ENCODE results near the gene COMMD1.

The COMMD1 gene

DNA sequence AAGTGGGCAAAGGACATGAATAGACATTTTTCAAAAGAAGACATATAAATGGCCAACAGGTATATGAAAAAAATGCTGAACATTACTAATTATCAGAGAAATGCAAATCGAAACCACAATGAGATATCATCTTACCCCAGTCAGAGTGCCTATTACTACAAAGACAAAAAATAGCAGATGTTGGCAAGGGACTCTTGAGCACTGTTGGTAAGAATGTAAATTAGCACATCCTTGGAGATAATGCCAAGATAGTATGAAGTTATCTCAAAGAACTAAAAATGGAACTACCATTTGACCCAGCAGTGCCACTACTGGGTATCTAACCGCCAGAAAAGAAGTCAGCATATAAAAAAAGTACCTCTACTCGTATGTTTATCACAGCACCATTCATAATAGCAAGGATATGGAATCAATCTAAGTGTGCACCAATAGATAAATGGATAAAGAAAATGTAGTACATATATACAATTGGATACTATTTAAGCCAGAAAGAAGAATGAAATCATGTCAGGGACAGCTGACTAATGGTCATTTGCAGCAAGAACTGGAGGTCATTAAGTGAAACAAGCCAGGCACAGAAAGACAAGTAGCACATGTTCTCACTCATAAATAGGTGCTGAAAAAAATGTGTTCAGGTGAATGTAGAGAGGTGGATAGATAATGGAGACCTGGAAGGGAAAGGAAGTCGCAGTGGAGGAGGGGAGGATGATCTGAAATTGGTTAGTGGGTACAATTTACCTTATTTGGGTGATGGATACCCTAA is 148.7 kb downstream of the COMMD1 start:
- Histone ChIP-seq H3K4me1 (ENCODE audit: insufficient read depth, low read length) (peaks cover 28% of the 10 kb centered on the region), H3K27me3 (ENCODE audit: insufficient read depth, low read length) (no peaks in the 10 kb centered on the region), H3K27ac (ENCODE audit: low read depth, low read length) (no peak overlapping the region), H3K36me3 (ENCODE audit: insufficient read depth, low read length) (no peaks in the 10 kb centered on the region), H3K4me3 (ENCODE audit: low read length) (no peak overlapping the region), H3K9ac (ENCODE audit: low read depth, low read length) (no peak overlapping the region), H3K9me3 (ENCODE audit: insufficient read depth, low read depth, low read length) (no peaks in the 10 kb centered on the region)
- WGBS: 93% methylated on average over 4 of the region's 4 CpGs

- Histone ChIP-seq H3K9me3 (ENCODE audit: insufficient read depth, low read depth, low read length) (no peaks in the 10 kb centered on the region), H3K36me3 (ENCODE audit: insufficient read depth, low read length) (no peaks in the 10 kb centered on the region), H3K4me3 (ENCODE audit: low read length) (no peak overlapping the region), H3K4me1 (ENCODE audit: insufficient read depth, low read length) (peaks cover 20% of the 10 kb centered on the region), H3K9ac (ENCODE audit: low read depth, low read length) (no peak overlapping the region), H3K27ac (ENCODE audit: low read depth, low read length) (no peak overlapping the region), H3K27me3 (ENCODE audit: insufficient read depth, low read length) (no peaks in the 10 kb centered on the region)
- WGBS: 98% methylated on average over 3 of the region's 3 CpGs
Observed at GRCh38 chr2:62054916-62055450, 149.5 kb downstream of the COMMD1 start.

DNA sequence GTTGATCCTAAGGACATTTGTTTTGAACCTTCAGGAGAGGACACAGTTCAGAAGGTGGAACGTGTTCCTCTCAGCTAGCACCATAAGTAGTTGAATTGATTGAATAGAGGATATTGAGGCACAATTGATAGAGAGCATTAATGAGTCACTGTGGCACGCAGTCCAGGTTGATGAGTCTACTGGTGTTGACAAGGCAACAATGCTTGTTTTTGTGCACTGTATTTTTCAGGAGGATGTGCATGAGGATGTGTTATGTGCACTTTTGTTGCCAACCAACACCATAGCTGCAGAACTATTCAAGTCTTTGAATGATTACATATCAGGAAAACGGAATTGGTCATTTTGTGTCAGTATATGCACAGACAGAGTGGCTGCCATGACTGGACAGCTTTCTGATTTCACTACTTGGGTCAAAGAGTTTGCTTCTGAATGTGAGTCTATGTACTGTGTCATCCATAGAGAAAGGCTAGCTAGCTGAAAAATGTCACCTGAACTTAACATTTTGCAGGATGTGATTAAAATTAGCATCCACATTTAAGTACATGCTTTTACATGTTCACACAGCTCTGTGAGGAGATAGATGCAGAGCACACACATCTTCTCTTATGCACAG is 150.4 kb downstream of the COMMD1 start:
- H3K4me1 ChIP-seq (ENCODE audit: insufficient read depth, low read length): peaks cover 12% of the 10 kb centered on the region
- H3K36me3 ChIP-seq (ENCODE audit: insufficient read depth, low read length): no peaks in the 10 kb centered on the region
- H3K4me3 ChIP-seq (ENCODE audit: low read length): no peak overlapping the region
- H3K27me3 ChIP-seq (ENCODE audit: insufficient read depth, low read length): no peaks in the 10 kb centered on the region
- H3K9me3 ChIP-seq (ENCODE audit: insufficient read depth, low read depth, low read length): no peaks in the 10 kb centered on the region
- H3K9ac ChIP-seq (ENCODE audit: low read depth, low read length): no peak overlapping the region
- no peak overlapping the region for H3K27ac ChIP-seq (ENCODE audit: low read depth, low read length)
- 91% methylated on average over 3 of the region's 3 CpGs for WGBS

GRCh38 chr2:62056341-62056740 is 150.9 kb downstream of the COMMD1 start:
- Histone ChIP-seq H3K9ac (ENCODE audit: low read depth, low read length) (no peak overlapping the region), H3K36me3 (ENCODE audit: insufficient read depth, low read length) (no peaks in the 10 kb centered on the region), H3K4me3 (ENCODE audit: low read length) (no peak overlapping the region), H3K27me3 (ENCODE audit: insufficient read depth, low read length) (no peaks in the 10 kb centered on the region), H3K9me3 (ENCODE audit: insufficient read depth, low read depth, low read length) (no peaks in the 10 kb centered on the region), H3K4me1 (ENCODE audit: insufficient read depth, low read length) (peaks cover 7% of the 10 kb centered on the region; the same call in 1 of the 2 replicates), H3K27ac (ENCODE audit: low read depth, low read length) (no peak overlapping the region)
- WGBS: 94% methylated on average over 5 of the region's 5 CpGs

- no peaks in the 10 kb centered on the region for H3K4me1 ChIP-seq (ENCODE audit: insufficient read depth, low read length)
- H3K9ac ChIP-seq (ENCODE audit: low read depth, low read length): no peak overlapping the region
- no peak overlapping the region for H3K4me3 ChIP-seq (ENCODE audit: low read length)
- H3K9me3 ChIP-seq (ENCODE audit: insufficient read depth, low read depth, low read length): no peaks in the 10 kb centered on the region
- no peaks in the 10 kb centered on the region for H3K36me3 ChIP-seq (ENCODE audit: insufficient read depth, low read length)
- no peak overlapping the region for H3K27ac ChIP-seq (ENCODE audit: low read depth, low read length)
- H3K27me3 ChIP-seq (ENCODE audit: insufficient read depth, low read length): no peaks in the 10 kb centered on the region
Observed at GRCh38 chr2:62065243-62065642, 159.8 kb downstream of the COMMD1 start.

GRCh38 chr2:62071126-62071598 is 165.7 kb downstream of the COMMD1 start:
- no peak overlapping the region for H3K9ac ChIP-seq (ENCODE audit: low read depth, low read length)
- 0 out of 2 replicates have a peak, but pooled peaks cover 4% of the 10 kb centered on the region for H3K4me1 ChIP-seq (ENCODE audit: insufficient read depth, low read length)
- H3K9me3 ChIP-seq (ENCODE audit: insufficient read depth, low read depth, low read length): peaks cover 26% of the 10 kb centered on the region
- H3K27ac ChIP-seq (ENCODE audit: low read depth, low read length): no peak overlapping the region
- 90% methylated on average over 5 of the region's 6 CpGs for WGBS
- peaks cover 4% of the 10 kb centered on the region; the same call in 1 of the 2 replicates for H3K36me3 ChIP-seq (ENCODE audit: insufficient read depth, low read length)
- H3K4me3 ChIP-seq (ENCODE audit: low read length): no peak overlapping the region
- H3K27me3 ChIP-seq (ENCODE audit: insufficient read depth, low read length): no peaks in the 10 kb centered on the region

- H3K36me3 ChIP-seq (ENCODE audit: insufficient read depth, low read length): peaks cover 4% of the 10 kb centered on the region; the same call in 1 of the 2 replicates
- H3K9ac ChIP-seq (ENCODE audit: low read depth, low read length): no peak overlapping the region
- 97% methylated on average over 7 of the region's 7 CpGs for WGBS
- H3K4me1 ChIP-seq (ENCODE audit: insufficient read depth, low read length): 0 out of 2 replicates have a peak, but pooled peaks cover 4% of the 10 kb centered on the region
- no peak overlapping the region for H3K27ac ChIP-seq (ENCODE audit: low read depth, low read length)
- no peak overlapping the region for H3K4me3 ChIP-seq (ENCODE audit: low read length)
- no peaks in the 10 kb centered on the region for H3K27me3 ChIP-seq (ENCODE audit: insufficient read depth, low read length)
- H3K9me3 ChIP-seq (ENCODE audit: insufficient read depth, low read depth, low read length): peaks cover 26% of the 10 kb centered on the region
Observed at GRCh38 chr2:62071760-62072680, 166.5 kb downstream of the COMMD1 start.

DNA sequence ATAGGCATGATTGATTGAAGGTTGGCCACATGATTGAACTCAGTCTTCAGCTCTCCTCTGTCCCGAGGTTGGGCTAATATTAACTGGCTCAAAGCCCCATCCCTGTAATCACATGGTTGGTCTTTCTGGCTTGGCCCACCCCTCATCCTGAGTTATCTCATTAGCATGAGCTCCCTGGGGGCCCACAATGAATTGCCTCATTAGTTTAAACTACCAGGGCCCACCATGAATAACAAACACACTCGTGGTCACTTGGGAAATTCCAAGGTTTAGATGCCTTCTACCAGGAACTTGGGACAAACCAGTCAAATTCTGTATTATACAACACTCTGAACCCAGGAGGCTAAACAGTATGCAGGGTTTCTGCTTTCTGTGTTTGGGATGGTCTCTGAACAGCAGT is 168.8 kb downstream of the COMMD1 start:
- Histone ChIP-seq H3K4me1 (ENCODE audit: insufficient read depth, low read length) (0 out of 2 replicates have a peak, but pooled peaks cover 4% of the 10 kb centered on the region), H3K4me3 (ENCODE audit: low read length) (no peak overlapping the region), H3K9me3 (ENCODE audit: insufficient read depth, low read depth, low read length) (peaks cover 26% of the 10 kb centered on the region), H3K27me3 (ENCODE audit: insufficient read depth, low read length) (no peaks in the 10 kb centered on the region), H3K36me3 (ENCODE audit: insufficient read depth, low read length) (peaks cover 4% of the 10 kb centered on the region; the same call in 1 of the 2 replicates), H3K9ac (ENCODE audit: low read depth, low read length) (no peak overlapping the region), H3K27ac (ENCODE audit: low read depth, low read length) (no peak overlapping the region; the same call in 1 of the 2 replicates)
- WGBS: 44% methylated on average over 2 of the region's 2 CpGs

- H3K27ac ChIP-seq (ENCODE audit: low read depth, low read length): no peak overlapping the region
- 95% methylated on average over 6 of the region's 6 CpGs for WGBS
- H3K9ac ChIP-seq (ENCODE audit: low read depth, low read length): no peak overlapping the region
- peaks cover 14% of the 10 kb centered on the region for H3K9me3 ChIP-seq (ENCODE audit: insufficient read depth, low read depth, low read length)
- no peak overlapping the region for H3K4me3 ChIP-seq (ENCODE audit: low read length)
- 0 out of 2 replicates have a peak, but pooled peaks cover 4% of the 10 kb centered on the region for H3K4me1 ChIP-seq (ENCODE audit: insufficient read depth, low read length)
- H3K36me3 ChIP-seq (ENCODE audit: insufficient read depth, low read length): peaks cover 4% of the 10 kb centered on the region; the same call in 1 of the 2 replicates
- H3K27me3 ChIP-seq (ENCODE audit: insufficient read depth, low read length): no peaks in the 10 kb centered on the region
Observed at GRCh38 chr2:62076980-62077638, 171.6 kb downstream of the COMMD1 start.

GRCh38 chr2:62084801-62085200 is 179.3 kb downstream of the COMMD1 start:
- WGBS: no CpG with 5 or more reads among the region's 1 CpG
- H3K4me1 ChIP-seq (ENCODE audit: insufficient read depth, low read length): peaks cover 18% of the 10 kb centered on the region
- no peaks in the 10 kb centered on the region for H3K36me3 ChIP-seq (ENCODE audit: insufficient read depth, low read length)
- no peaks in the 10 kb centered on the region for H3K9me3 ChIP-seq (ENCODE audit: insufficient read depth, low read depth, low read length)
- H3K27ac ChIP-seq (ENCODE audit: low read depth, low read length): no peak overlapping the region
- no peaks in the 10 kb centered on the region for H3K27me3 ChIP-seq (ENCODE audit: insufficient read depth, low read length)
- H3K9ac ChIP-seq (ENCODE audit: low read depth, low read length): no peak overlapping the region
- no peak overlapping the region for H3K4me3 ChIP-seq (ENCODE audit: low read length)
